WI38 (cell line): ENCODE results near the gene LRRK1.

Source experiments
- H3K4me3 ChIP-seq: 2 replicates; pipeline ENCODE4 v1.5.1; 2011; ENCODE audit warnings: low read depth, mild to moderate bottlenecking, control low read depth, low read length
- CTCF ChIP-seq: IDR thresholded peaks from 2 replicates; pipeline ENCODE4 v1.5.1; 2012; ENCODE audit warnings: low read depth, mild to moderate bottlenecking, control low read depth, low read length

LRRK1 gene

GRCh38 chr15:101064795-101065569 lies 145.8 kb downstream of the LRRK1 start:
- TF ChIP-seq CTCF: no peak
- H3K4me3 ChIP-seq: no peak overlapping the region

GRCh38 chr15:101065570-101066221 lies 146.5 kb downstream of the LRRK1 start:
- no peak overlapping the region for H3K4me3 ChIP-seq
- no peak for TF ChIP-seq CTCF

- no peak for TF ChIP-seq CTCF
- H3K4me3 ChIP-seq: no peak overlapping the region
Observed at GRCh38 chr15:101066501-101067408, 147.6 kb downstream of the LRRK1 start.

- H3K4me3 ChIP-seq: no peak overlapping the region
- no peak for TF ChIP-seq CTCF
Observed at GRCh38 chr15:101067660-101068522, 148.7 kb downstream of the LRRK1 start.

GRCh38 chr15:101068523-101068960 lies 149.4 kb downstream of the LRRK1 start:
- no peak for TF ChIP-seq CTCF

GRCh38 chr15:101068961-101069653 lies 149.9 kb downstream of the LRRK1 start:
- H3K4me3 ChIP-seq: no peak overlapping the region
- no peak for TF ChIP-seq CTCF

More at GRCh38 chr15:101068523-101068960, 149.4 kb downstream of the LRRK1 start:
- H3K4me3 ChIP-seq: no peak overlapping the region
